Sigmoid colon (tissue), 7 donors: ENCODE results near the gene PTCD2. TPM values are rescaled to one million over a fixed set of nuclear protein-coding genes. Genes with fewer than 3 reads are reported as not detected.
"Not testable (repeated sequence)": the region's sequence is repeated elsewhere in the genome, so short reads cannot be mapped to it uniquely, and the experiment has no call there.

Source experiments
- DNase-seq: peaks from one replicate; pipeline ENCODE4 v3.0.0-alpha.2; 2019
- H3K27ac ChIP-seq, 4 donors: fragments of 200-600 bp; sonication (generic); one replicate each; pipeline ENCODE4 v1.5.1; 2016 to 2019; ENCODE audit warnings: mild to moderate bottlenecking in 1 of 4
- H3K27me3 ChIP-seq, 3 donors: fragments of 200-600 bp; sonication (generic); one replicate each; pipeline ENCODE4 v1.5.1; 2019; ENCODE audit warnings: mild to moderate bottlenecking in 1 of 3
- H3K36me3 ChIP-seq, 4 donors: fragments of 200-600 bp; sonication (generic); one replicate each; pipeline ENCODE4 v1.5.1; 2016 to 2019
- H3K4me1 ChIP-seq, 4 donors: fragments of 200-600 bp; sonication (generic); one replicate each; pipeline ENCODE4 v1.5.1; 2017 to 2019
- H3K4me3 ChIP-seq, 4 donors: fragments of 200-600 bp; sonication (generic); one replicate each; pipeline ENCODE4 v1.5.1; 2017 to 2019; ENCODE audit warnings: mild to moderate bottlenecking in 2 of 4, moderate library complexity in 1 of 4
- H3K9me3 ChIP-seq, 4 donors: fragments of 200-600 bp in 3 of 4; sonication (generic) in 3 of 4; one replicate each; pipeline versions ENCODE4 v1.5.1 to v1.6.1; 2013 to 2019
- CTCF ChIP-seq, 4 experiments: fragments of 450-650 bp in 3 of 4; fragments of 200-600 bp in 1 of 4; IDR thresholded peaks; one replicate each; pipeline ENCODE4 v1.5.1; 2016 to 2019; ENCODE audit warnings: antibody characterized with exemption in 4 of 4, mild to moderate bottlenecking in 3 of 4, moderate library complexity in 2 of 4
- EP300 ChIP-seq, 4 donors: sonication (generic); formaldehyde crosslinking; IDR thresholded peaks; one replicate each; pipeline ENCODE4 v1.6.1; 2017; ENCODE audit warnings: antibody characterized with exemption in 4 of 4
- POLR2A ChIP-seq, 2 donors: fragments of 450-650 bp; IDR thresholded peaks; one replicate each; pipeline ENCODE4 v1.6.1; 2016; ENCODE audit warnings: antibody characterized with exemption in 2 of 2, mild to moderate bottlenecking in 2 of 2, moderate library complexity in 2 of 2
- POLR2AphosphoS5 ChIP-seq, 4 donors: sonication (generic); formaldehyde crosslinking; IDR thresholded peaks; one replicate each; pipeline ENCODE4 v1.6.1; 2017; ENCODE audit warnings: antibody characterized with exemption in 4 of 4
- WGBS, 2 donors: extraction: QIAGEN DNeasy Blood & Tissue Kit; methylation state at CpG; one replicate each; pipeline ENCODE4 v1.1.7; 2013; 5-methylcytosine and 5-hydroxymethylcytosine counted together
- intact Hi-C: fragments of 100-400 bp; cut with DNase I; formaldehyde crosslinking; loops from one replicate; pipeline ENCODE4 v1.15.1; 2023
- polyA plus RNA-seq, 3 donors: library from polyadenylated mRNA; stranded (reverse); fragments of 200-250 nt; gene quantifications; one replicate each; pipeline ENCODE4 v1.2.3, GENCODE V29; 2013
- total RNA-seq, 4 donors: library from RNA; depleted of rRNA; stranded (reverse); fragments of >200 nt; gene quantifications; one replicate each; pipeline ENCODE4 v1.1.0, GENCODE V29; 2016
- donor health status: healthy with polysubstance abuse.
- donor health status: Bipolar disorder and iron deficiency.
- donor health status: healthy.

Gene PTCD2
- total and polyA plus RNA-seq, 7 donors = 0.60 to 12.7 (median 5.4) TPM

GRCh38 chr5:72314571-72315172 lies 5.5 kb upstream of the PTCD2 start:
- no peak for DNase-seq
- no peaks in the 10 kb centered on the region for H3K27me3 ChIP-seq
- H3K36me3 ChIP-seq = peaks cover 0 to 49% (median 12%) of the 10 kb centered on the region in 4 donors
- intact Hi-C loops = no loop called here
- 72 to 84% methylated on average over 3 of the region's 3 CpGs for WGBS, 2 donors
- TF ChIP-seq POLR2AphosphoS5 (IDR thresholded peaks at IDR 0.05) (no peak), POLR2A (IDR thresholded peaks at IDR 0.05) (no peak), CTCF (IDR thresholded peaks at IDR 0.05) (no peak), EP300 (IDR thresholded peaks at IDR 0.05) (no peak)
- no peak overlapping the region for H3K4me3 ChIP-seq
- peaks cover 0 to 19% (median 15%) of the 10 kb centered on the region in 4 donors for H3K4me1 ChIP-seq
- H3K27ac ChIP-seq = no peak overlapping the region
- H3K9me3 ChIP-seq = no peaks in the 10 kb centered on the region

GRCh38 chr5:72319435-72319975 lies 668 bp upstream of the PTCD2 start:
- H3K9me3 ChIP-seq, intact Hi-C loops, H3K27me3 ChIP-seq, DNase-seq: not testable (repeated sequence)
- peak overlapping the region; percentile 70 to 88 (median 78) for H3K4me3 ChIP-seq
- H3K27ac ChIP-seq = peak overlapping the region; percentile 77 to 88 (median 84)
- peaks cover 0 to 27% (median 24%) of the 10 kb centered on the region in 4 donors for H3K4me1 ChIP-seq
- WGBS, 2 donors = 6 to 7% methylated on average over 28 of the region's 28 CpGs
- H3K36me3 ChIP-seq = peaks cover 0 to 31% (median 3%) of the 10 kb centered on the region in 4 donors

GRCh38 chr5:72324189-72324825 lies 4.1 kb downstream of the PTCD2 start:
- intact Hi-C loops = no loop called here
- H3K27ac ChIP-seq = no peak overlapping the region
- peaks cover 0 to 28% (median 1%) of the 10 kb centered on the region in 4 donors for H3K36me3 ChIP-seq
- TF ChIP-seq CTCF (IDR thresholded peaks at IDR 0.05) = no peak
- TF ChIP-seq POLR2AphosphoS5 (IDR thresholded peaks at IDR 0.05) = no peak
- no peak for TF ChIP-seq POLR2A (IDR thresholded peaks at IDR 0.05)
- no peak for TF ChIP-seq EP300 (IDR thresholded peaks at IDR 0.05)
- no peak overlapping the region for H3K4me3 ChIP-seq
- WGBS, 2 donors = 79 to 89% methylated on average over 5 of the region's 5 CpGs
- H3K4me1 ChIP-seq = peaks cover 0 to 33% (median 12%) of the 10 kb centered on the region in 4 donors
- no peak for DNase-seq
- no peaks in the 10 kb centered on the region for H3K27me3 ChIP-seq
- H3K9me3 ChIP-seq = no peaks in the 10 kb centered on the region

- peaks cover 0 to 36% (median 3%) of the 10 kb centered on the region in 4 donors for H3K36me3 ChIP-seq
- peak overlapping the region in 1 of 4 donors; percentile 30 for H3K27ac ChIP-seq
- WGBS, 2 donors = 86 to 87% methylated on average over 4 of the region's 4 CpGs
- no peaks in the 10 kb centered on the region for H3K9me3 ChIP-seq
- intact Hi-C loops = no loop called here
- DNase-seq = no peak
- TF ChIP-seq EP300 (IDR thresholded peaks at IDR 0.05) (no peak), POLR2AphosphoS5 (IDR thresholded peaks at IDR 0.05) (no peak), CTCF (IDR thresholded peaks at IDR 0.05) (no peak), POLR2A (IDR thresholded peaks at IDR 0.05) (no peak)
- no peaks in the 10 kb centered on the region for H3K27me3 ChIP-seq
- H3K4me1 ChIP-seq = peaks cover 0 to 24% (median 7%) of the 10 kb centered on the region in 4 donors
- no peak overlapping the region for H3K4me3 ChIP-seq
Observed at GRCh38 chr5:72325566-72326305, 5.6 kb downstream of the PTCD2 start.

GRCh38 chr5:72326306-72326649 lies 6.1 kb downstream of the PTCD2 start:
- peak overlapping the region in 1 of 4 donors; percentile 30 for H3K27ac ChIP-seq
- H3K4me1 ChIP-seq = peaks cover 0 to 19% (median 2%) of the 10 kb centered on the region in 4 donors
- no peak for DNase-seq
- TF ChIP-seq EP300 (IDR thresholded peaks at IDR 0.05) (no peak), CTCF (IDR thresholded peaks at IDR 0.05) (no peak), POLR2AphosphoS5 (IDR thresholded peaks at IDR 0.05) (no peak), POLR2A (IDR thresholded peaks at IDR 0.05) (no peak)
- H3K9me3 ChIP-seq = no peaks in the 10 kb centered on the region
- no peak overlapping the region for H3K4me3 ChIP-seq
- peaks cover 0 to 41% (median 3%) of the 10 kb centered on the region in 4 donors for H3K36me3 ChIP-seq
- no peaks in the 10 kb centered on the region for H3K27me3 ChIP-seq
- intact Hi-C loops = no loop called here
- WGBS, 2 donors = 90 to 95% methylated on average over 2 of the region's 2 CpGs
